CD4-positive, alpha-beta T cell (primary cell): ENCODE data around the gene TIMM13. TPM values are rescaled to one million over a fixed set of nuclear protein-coding genes. Genes with fewer than 3 reads are reported as not detected.
"Not testable (repeated sequence)": the region's sequence is repeated elsewhere in the genome, so short reads cannot be mapped to it uniquely, and the experiment has no call there.

Source experiments
- ATAC-seq: fragments of 200-7000 bp; cut with Tn5 transposase; one replicate; pipeline ENCODE4 v1.10.0; 2022; ENCODE audit warnings: mild to moderate bottlenecking; ENCODE audit not compliant: poor library complexity
- CTCF ChIA-PET: fragments of 350-600 bp; sonication (Branson Sonifier 250); formaldehyde crosslinking; loops from one replicate; lab custom pipeline; 2021; ENCODE audit warnings: antibody characterized with exemption, inconsistent platforms; lab: Charles Lee
- POLR2A ChIA-PET: fragments of 350-600 bp; sonication (Branson Sonifier 250); formaldehyde crosslinking; loops from one replicate; lab custom pipeline; 2021; ENCODE audit warnings: antibody characterized with exemption, inconsistent platforms; lab: Charles Lee
- DNase-seq, 14 experiments: peaks; one replicate each; pipeline ENCODE4 v3.0.0-alpha.2; 2013 to 2020; ENCODE audit warnings: mixed read lengths in 2 of 14
- H3K27ac ChIP-seq, 2 donors: one replicate each; pipeline versions ENCODE4 v1.5.1 to v1.7.0; 2013; ENCODE audit warnings: low read length in 2 of 2, low read depth in 1 of 2, mild to moderate bottlenecking in 1 of 2
- H3K27me3 ChIP-seq, 2 experiments: 1 replicate in 1 of 2; 2 replicates in 1 of 2; pipeline versions ENCODE4 v1.6.1 to v1.7.0; 2013; ENCODE audit warnings: low read length in 2 of 2, control low read depth in 1 of 2, mild to moderate bottlenecking in 1 of 2, moderate library complexity in 1 of 2; ENCODE audit not compliant: insufficient read depth in 2 of 2, control insufficient read depth in 1 of 2
- H3K36me3 ChIP-seq: one replicate; pipeline ENCODE4 v1.6.1; 2013; ENCODE audit warnings: low read length, control low read depth; ENCODE audit not compliant: insufficient read depth
- H3K4me1 ChIP-seq: one replicate; pipeline ENCODE4 v1.6.1; 2013; ENCODE audit warnings: low read length, control low read depth; ENCODE audit not compliant: insufficient read depth
- H3K4me3 ChIP-seq: one replicate; pipeline ENCODE4 v1.5.1; 2013; ENCODE audit warnings: mild to moderate bottlenecking, low read length, moderate library complexity
- H3K9me3 ChIP-seq, 2 experiments: 1 replicate in 1 of 2; 2 replicates in 1 of 2; pipeline versions ENCODE4 v1.6.1 to v1.7.0; 2013; ENCODE audit warnings: low read length in 2 of 2, mild to moderate bottlenecking in 2 of 2, control low read depth in 1 of 2, moderate library complexity in 1 of 2; ENCODE audit not compliant: control insufficient read depth in 1 of 2, insufficient read depth in 1 of 2
- H3K27ac Mint-ChIP-seq: one replicate; pipeline ENCODE4 v1.8.0; 2020; ENCODE audit warnings: mixed read lengths
- H3K27me3 Mint-ChIP-seq: one replicate; pipeline ENCODE4 v1.8.0; 2021; ENCODE audit warnings: mixed read lengths
- H3K36me3 Mint-ChIP-seq: one replicate; pipeline ENCODE4 v1.8.0; 2021; ENCODE audit warnings: low read depth, mixed read lengths
- H3K4me1 Mint-ChIP-seq: one replicate; pipeline ENCODE4 v1.8.0; 2021; ENCODE audit warnings: low read depth, mixed read lengths
- H3K4me3 Mint-ChIP-seq: one replicate; pipeline ENCODE4 v1.8.0; 2020; ENCODE audit warnings: mild to moderate bottlenecking, mixed read lengths
- H3K9me3 Mint-ChIP-seq: one replicate; pipeline ENCODE4 v1.8.0; 2020; ENCODE audit warnings: mixed read lengths
- CTCF ChIP-seq: fragments of 200-600 bp; IDR thresholded peaks from one replicate; pipeline ENCODE4 v1.8.0; 2022; ENCODE audit warnings: antibody characterized with exemption, mild to moderate bottlenecking
- intact Hi-C, 2 experiments: fragments of 100-400 bp; cut with DNase I in 1 of 2; cut with micrococcal nuclease in 1 of 2; formaldehyde crosslinking; loops; one replicate each; pipeline versions ENCODE4 v1.15.1 to v1.9.0; 2023 to 2025; cut with DNase I, micrococcal nuclease
- total RNA-seq, 174 experiments: library from RNA in 2 of 174; stranded (reverse) in 2 of 174; gene quantifications; one replicate each; pipeline ENCODE4 v1.2.3 and lab custom pipeline; 2021 to 2026

Gene TIMM13
- total RNA-seq, 2 experiments from 2014 or later, result 17.3 to 22.3 TPM

GRCh38 chr19:2468596-2468995, 41.2 kb upstream of the TIMM13 start:
- no peak overlapping the region for H3K27ac Mint-ChIP-seq
- POLR2A ChIA-PET, result no interaction called here

GRCh38 chr19:2464389-2464788, 37.0 kb upstream of the TIMM13 start:
- TF ChIP-seq CTCF, result no peak
- H3K4me3 Mint-ChIP-seq, result no peak overlapping the region
- intact Hi-C loops, result no loop called here
- H3K4me3 ChIP-seq, result no peak overlapping the region
- H3K27ac ChIP-seq, result no peak overlapping the region
- ChIA-PET CTCF (no interaction called here), POLR2A (no interaction called here)
- ATAC-seq (no peak), DNase-seq (no peak)
- peaks cover 0 to 3% of the 10 kb centered on the region in 2 experiments for H3K27me3 ChIP-seq
- no peaks in the 10 kb centered on the region for H3K9me3 ChIP-seq
- no peaks in the 10 kb centered on the region for H3K27me3 Mint-ChIP-seq
- H3K36me3 ChIP-seq, result no peaks in the 10 kb centered on the region
- H3K9me3 Mint-ChIP-seq, result no peaks in the 10 kb centered on the region
- H3K36me3 Mint-ChIP-seq, result no peaks in the 10 kb centered on the region
- H3K4me1 Mint-ChIP-seq, result peaks cover 3% of the 10 kb centered on the region
- H3K27ac Mint-ChIP-seq, result no peak overlapping the region
- H3K4me1 ChIP-seq, result peaks cover 21% of the 10 kb centered on the region

More at GRCh38 chr19:2468596-2468995, 41.2 kb upstream of the TIMM13 start:
- peaks cover 5% of the 10 kb centered on the region for H3K4me1 Mint-ChIP-seq
- H3K27me3 Mint-ChIP-seq, result no peaks in the 10 kb centered on the region
- H3K27ac ChIP-seq, result no peak overlapping the region
- CTCF ChIA-PET, result interaction anchor here (1.1 kb wide), 1 partner anchor 168 kb away, joined by 3 read pairs; no protein-coding TSS in a partner anchor
- intact Hi-C loops, result no loop called here
- no peak overlapping the region for H3K4me3 Mint-ChIP-seq
- H3K9me3 ChIP-seq, result no peaks in the 10 kb centered on the region
- no peaks in the 10 kb centered on the region for H3K9me3 Mint-ChIP-seq
- H3K36me3 Mint-ChIP-seq, result no peaks in the 10 kb centered on the region
- no peak overlapping the region for H3K4me3 ChIP-seq
- peaks cover 6% of the 10 kb centered on the region for H3K4me1 ChIP-seq
- no peak for TF ChIP-seq CTCF
- no peaks in the 10 kb centered on the region for H3K27me3 ChIP-seq
- ATAC-seq (no peak), DNase-seq (no peak)
- no peaks in the 10 kb centered on the region for H3K36me3 ChIP-seq

- H3K27ac Mint-ChIP-seq, H3K9me3 Mint-ChIP-seq, H3K4me3 Mint-ChIP-seq, H3K4me1 Mint-ChIP-seq, H3K36me3 ChIP-seq, H3K4me3 ChIP-seq, H3K27ac ChIP-seq, ATAC-seq, H3K27me3 Mint-ChIP-seq, H3K36me3 Mint-ChIP-seq, H3K27me3 ChIP-seq, DNase-seq, intact Hi-C loops, H3K9me3 ChIP-seq: not testable (repeated sequence)
- ChIA-PET POLR2A (interaction anchor here (0.9 kb wide), 1 partner anchor 12 kb away, joined by 3 read pairs; the partner anchor contains the start of gene GADD45B), CTCF (interaction anchor here (2.2 kb wide), 1 partner anchor 173 kb away, joined by 7 read pairs; no protein-coding TSS in a partner anchor)
- H3K4me1 ChIP-seq, result peaks cover 18% of the 10 kb centered on the region
Observed at GRCh38 chr19:2463694-2464093, 36.3 kb upstream of the TIMM13 start.
